ENCODE results near the gene INSR. TPM values are rescaled to one million over a fixed set of nuclear protein-coding genes. Genes with fewer than 3 reads are reported as not detected.

The INSR gene
- total RNA-seq, 4 donors from 2014 or later: 54.0 to 226 (median 71.1) TPM

DNA sequence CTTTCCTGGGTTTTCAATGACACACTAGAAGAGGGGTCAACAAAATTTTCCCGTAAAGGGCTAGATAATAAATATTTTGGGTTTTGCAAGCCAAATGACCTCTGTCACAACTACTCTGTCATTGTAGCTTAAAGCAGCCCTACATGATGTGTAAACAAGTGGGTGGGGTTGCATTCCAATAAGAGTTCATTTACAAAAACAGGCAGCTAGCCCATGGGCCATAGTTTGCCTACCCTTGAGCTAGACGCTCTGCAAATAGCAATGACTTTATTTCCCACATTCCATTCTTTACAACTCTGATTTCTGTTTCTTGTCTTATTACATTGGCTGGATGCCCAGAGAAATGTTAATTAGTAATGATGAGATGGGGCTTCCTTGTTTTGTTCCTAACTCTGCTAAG lies 148.7 kb downstream of the INSR start:
- Histone ChIP-seq H3K36me3 (peaks cover 0 to 38% of the 10 kb centered on the region in 2 donors), H3K4me1 (peaks cover 8 to 27% of the 10 kb centered on the region in 2 donors), H3K27ac (peak overlapping the region; percentile 52 to 85 (median 68)), H3K4me3 (no peak overlapping the region), H3K9me3 (no peaks in the 10 kb centered on the region), H3K27me3 (no peaks in the 10 kb centered on the region)
- in situ Hi-C loops (cut with MboI; ENCODE audit: low sequenced_read_pairs in 4 of 4): loop anchor here in 2 of 4 donors (10.0 kb wide), 2 partner anchors 149 to 199 kb away; partner anchors contain the start of genes ARHGEF18 (in 1 of the 2) and INSR (in 1 of the 2)
- no peak for ATAC-seq
- intact Hi-C loops (cut with DNase I; ENCODE audit: low total_unique reads): no loop called here
- TF ChIP-seq POLR2A (IDR thresholded peaks at IDR 0.05) (no peak), CTCF (IDR thresholded peaks at IDR 0.05 in 4 of 5, conservative IDR thresholded peaks at IDR 0.05 in 1 of 5) (no peak)
- DNase-seq: no peak

GRCh38 chr19:7142771-7143170 lies 151.4 kb downstream of the INSR start:
- Histone ChIP-seq H3K36me3 (peaks cover 0 to 48% of the 10 kb centered on the region in 2 donors), H3K9me3 (no peaks in the 10 kb centered on the region), H3K4me3 (no peak overlapping the region), H3K27ac (peak overlapping the region in 3 of 4 donors; percentile 63 to 85 (median 74)), H3K4me1 (peaks cover 8 to 27% of the 10 kb centered on the region in 2 donors), H3K27me3 (no peaks in the 10 kb centered on the region)
- no peak for TF ChIP-seq POLR2A (IDR thresholded peaks at IDR 0.05)
- no peak for TF ChIP-seq CTCF (IDR thresholded peaks at IDR 0.05 in 4 of 5, conservative IDR thresholded peaks at IDR 0.05 in 1 of 5)
- intact Hi-C loops (cut with DNase I; ENCODE audit: low total_unique reads) (loop anchor here (5.0 kb wide), 2 partner anchors 35 to 40 kb away; no protein-coding TSS in a partner anchor), in situ Hi-C loops (cut with MboI; ENCODE audit: low sequenced_read_pairs in 4 of 4) (loop anchor here in 2 of 4 donors (10.0 kb wide), 2 partner anchors 152 to 202 kb away; partner anchors contain the start of genes ARHGEF18 (in 1 of the 2) and INSR (in 1 of the 2))
- DNase-seq (no peak), ATAC-seq (no peak)

DNA sequence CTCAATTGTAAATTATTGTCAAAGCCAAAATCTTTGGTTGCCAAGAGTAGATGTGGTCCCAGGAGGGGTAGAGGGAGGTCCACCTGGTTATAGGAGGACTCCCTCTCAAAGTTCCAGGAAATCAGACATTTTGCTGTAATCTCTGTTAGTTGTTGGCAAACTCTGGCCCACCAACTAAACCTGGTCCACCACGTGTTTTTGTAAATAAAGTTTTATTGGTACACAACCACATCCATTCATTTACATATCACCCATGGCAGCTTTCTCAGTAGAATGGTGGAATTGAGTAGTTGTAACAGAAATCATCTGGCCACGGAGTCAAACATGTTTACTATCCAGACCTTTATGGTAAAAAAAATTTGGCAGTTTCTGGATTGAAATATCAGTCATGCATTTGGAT lies 154.1 kb downstream of the INSR start:
- peak overlapping the region in 3 of 4 donors; percentile 13 to 85 (median 63) for H3K27ac ChIP-seq
- H3K9me3 ChIP-seq: no peaks in the 10 kb centered on the region
- in situ Hi-C loops (cut with MboI; ENCODE audit: low sequenced_read_pairs in 4 of 4) (loop anchor here in 2 of 4 donors (10.0 kb wide), 2 partner anchors 155 to 205 kb away; partner anchors contain the start of genes ARHGEF18 (in 1 of the 2) and INSR (in 1 of the 2)), intact Hi-C loops (cut with DNase I; ENCODE audit: low total_unique reads) (loop anchor here (5.0 kb wide), 2 partner anchors 37 to 38 kb away; no protein-coding TSS in a partner anchor)
- no peak for ATAC-seq
- no peak for TF ChIP-seq POLR2A (IDR thresholded peaks at IDR 0.05)
- peaks cover 0 to 45% of the 10 kb centered on the region in 2 donors for H3K36me3 ChIP-seq
- H3K27me3 ChIP-seq: no peaks in the 10 kb centered on the region
- no peak overlapping the region for H3K4me3 ChIP-seq
- no peak for DNase-seq
- H3K4me1 ChIP-seq: peaks cover 9 to 19% of the 10 kb centered on the region in 2 donors

DNA sequence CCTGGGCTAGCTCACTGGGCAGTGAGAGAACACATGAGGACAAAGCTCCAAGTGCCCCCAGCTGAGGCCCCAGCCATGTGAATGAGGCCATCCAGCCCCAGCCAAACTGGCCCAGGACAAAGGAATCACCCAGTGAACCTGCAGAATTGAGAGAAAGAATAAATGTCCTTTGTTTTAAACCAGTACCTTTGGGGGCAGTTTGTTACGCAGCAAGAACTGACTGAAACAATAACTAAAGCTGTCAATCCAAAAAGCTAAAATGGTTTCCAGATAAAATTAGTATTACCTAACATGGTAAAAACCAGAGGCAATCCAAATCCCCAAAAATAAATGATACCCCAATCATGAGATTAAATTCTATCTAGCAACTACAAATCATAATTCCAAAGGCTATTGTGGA lies 155.1 kb downstream of the INSR start:
- peaks cover 0 to 45% of the 10 kb centered on the region in 2 donors for H3K36me3 ChIP-seq
- TF ChIP-seq CTCF (IDR thresholded peaks at IDR 0.05 in 4 of 5, conservative IDR thresholded peaks at IDR 0.05 in 1 of 5): no peak
- no peak for TF ChIP-seq POLR2A (IDR thresholded peaks at IDR 0.05)
- in situ Hi-C loops (cut with MboI; ENCODE audit: low sequenced_read_pairs in 4 of 4): no loop called here
- H3K4me3 ChIP-seq: no peak overlapping the region
- H3K9me3 ChIP-seq: no peaks in the 10 kb centered on the region
- H3K27me3 ChIP-seq: no peaks in the 10 kb centered on the region
- no peak for DNase-seq
- H3K27ac ChIP-seq: peak overlapping the region in 2 of 4 donors; percentile 10 to 39
- H3K4me1 ChIP-seq: peaks cover 15 to 19% of the 10 kb centered on the region in 2 donors
- intact Hi-C loops (cut with DNase I; ENCODE audit: low total_unique reads): no loop called here
- ATAC-seq: no peak

DNA sequence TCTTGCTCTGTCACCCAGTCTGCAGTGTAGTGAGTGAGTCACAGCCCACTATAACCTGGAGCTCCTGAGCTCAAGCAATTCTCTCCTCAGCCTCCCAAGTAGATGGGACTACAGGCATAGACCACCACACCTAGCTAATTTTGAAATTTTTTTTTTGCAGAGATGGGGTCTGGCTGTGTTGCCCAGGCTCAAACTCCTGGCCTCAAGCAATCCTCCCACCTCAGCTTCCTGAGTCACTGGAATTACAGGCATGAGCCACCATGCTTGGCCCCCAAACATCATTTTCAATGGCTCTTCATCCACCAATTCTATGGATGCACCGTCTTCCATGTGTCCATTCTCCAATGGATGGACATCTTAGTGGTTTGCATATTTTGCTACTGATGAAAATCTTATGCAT lies 155.8 kb downstream of the INSR start:
- TF ChIP-seq CTCF (IDR thresholded peaks at IDR 0.05 in 4 of 5, conservative IDR thresholded peaks at IDR 0.05 in 1 of 5) (no peak), POLR2A (IDR thresholded peaks at IDR 0.05) (no peak)
- H3K9me3 ChIP-seq: no peaks in the 10 kb centered on the region
- peaks cover 0 to 43% of the 10 kb centered on the region in 2 donors for H3K36me3 ChIP-seq
- no peaks in the 10 kb centered on the region for H3K27me3 ChIP-seq
- no peak overlapping the region for H3K4me3 ChIP-seq
- H3K27ac ChIP-seq: peak overlapping the region in 1 of 4 donors; percentile 24
- ATAC-seq: no peak
- peak in 1 of 2 donors; percentile 0 for DNase-seq
- in situ Hi-C loops (cut with MboI; ENCODE audit: low sequenced_read_pairs in 4 of 4) (no loop called here), intact Hi-C loops (cut with DNase I; ENCODE audit: low total_unique reads) (no loop called here)
- H3K4me1 ChIP-seq: peaks cover 16 to 19% of the 10 kb centered on the region in 2 donors

Data from gastrocnemius medialis (tissue), 4 donors.